H9 (cell line): ENCODE results near the gene PIMREG. TPM values are rescaled to one million over a fixed set of nuclear protein-coding genes. Genes with fewer than 3 reads are reported as not detected.

ENCODE experiments used
- DNase-seq: peaks from one replicate; pipeline ENCODE4 v3.0.0-alpha.2; 2017
- H2AFZ ChIP-seq: one replicate; pipeline ENCODE4 v1.6.1; 2013; ENCODE audit warnings: mild to moderate bottlenecking, low read length, control low read depth, moderate library complexity
- H2AK5ac ChIP-seq: 2 replicates; pipeline ENCODE4 v1.6.1; 2013; ENCODE audit warnings: low read length, control low read depth, mixed read lengths; ENCODE audit not compliant: insufficient read length
- H2BK120ac ChIP-seq: one replicate; pipeline ENCODE4 v1.6.1; 2013; ENCODE audit warnings: low read depth, mild to moderate bottlenecking, low read length, control low read depth, inconsistent platforms; ENCODE audit not compliant: poor library complexity, severe bottlenecking
- H2BK12ac ChIP-seq: 2 replicates; pipeline ENCODE4 v1.6.1; 2013; ENCODE audit warnings: low read length, control low read depth, mixed read lengths, low read depth; ENCODE audit not compliant: insufficient read length
- H2BK15ac ChIP-seq: 2 replicates; pipeline ENCODE4 v1.6.1; 2013; ENCODE audit warnings: low read depth, low read length, control low read depth
- H2BK20ac ChIP-seq: one replicate; pipeline ENCODE4 v1.6.1; 2013; ENCODE audit warnings: low read depth, mild to moderate bottlenecking, low read length, control low read depth, inconsistent platforms; ENCODE audit not compliant: poor library complexity, severe bottlenecking
- H2BK5ac ChIP-seq: 2 replicates; pipeline ENCODE4 v1.6.1; 2013; ENCODE audit warnings: low read length, control low read depth, mixed read lengths; ENCODE audit not compliant: insufficient read length
- H3K14ac ChIP-seq: 2 replicates; pipeline ENCODE4 v1.6.1; 2013; ENCODE audit warnings: low read length, control low read depth; ENCODE audit not compliant: insufficient read depth
- H3K18ac ChIP-seq: 2 replicates; pipeline ENCODE4 v1.6.1; 2013; ENCODE audit warnings: low read depth, mild to moderate bottlenecking, mixed read lengths, low read length, control low read depth; ENCODE audit not compliant: insufficient read length
- H3K23ac ChIP-seq: 2 replicates; pipeline ENCODE4 v1.6.1; 2013; ENCODE audit warnings: low read length, control low read depth, mixed read lengths, low read depth; ENCODE audit not compliant: insufficient read length
- H3K23me2 ChIP-seq: 2 replicates; pipeline ENCODE4 v1.6.1; 2013; ENCODE audit warnings: low read depth, mild to moderate bottlenecking, mixed read lengths, low read length, control low read depth; ENCODE audit not compliant: insufficient read length, poor library complexity, severe bottlenecking
- H3K27ac ChIP-seq: 2 replicates; pipeline ENCODE4 v1.5.1; 2013; ENCODE audit warnings: low read length, control low read depth, mixed read lengths, low read depth; ENCODE audit not compliant: insufficient read length
- H3K27me3 ChIP-seq: 2 replicates; pipeline ENCODE4 v1.6.1; 2013; ENCODE audit warnings: low read length, control low read depth, inconsistent platforms; ENCODE audit not compliant: insufficient read depth
- H3K4ac ChIP-seq: 2 replicates; pipeline ENCODE4 v1.6.1; 2013; ENCODE audit warnings: low read depth, mild to moderate bottlenecking, control low read depth, inconsistent platforms, low read length, moderate library complexity
- H3K4me1 ChIP-seq: 2 replicates; pipeline ENCODE4 v1.6.1; 2013; ENCODE audit warnings: low read length, control low read depth, inconsistent platforms; ENCODE audit not compliant: insufficient read depth
- H3K4me2 ChIP-seq: 2 replicates; pipeline ENCODE4 v1.6.1; 2013; ENCODE audit warnings: low read length, control low read depth, mixed read lengths; ENCODE audit not compliant: insufficient read length, insufficient read depth
- H3K56ac ChIP-seq: 2 replicates; pipeline ENCODE4 v1.6.1; 2013; ENCODE audit warnings: low read depth, mild to moderate bottlenecking, mixed read lengths, low read length, control low read depth; ENCODE audit not compliant: insufficient read length
- H3K79me1 ChIP-seq: 2 replicates; pipeline ENCODE4 v1.6.1; 2013; ENCODE audit warnings: low read depth, mild to moderate bottlenecking, moderate library complexity, low read length, control low read depth, inconsistent platforms; ENCODE audit not compliant: insufficient read depth, poor library complexity, severe bottlenecking
- H3K79me2 ChIP-seq: 2 replicates; pipeline ENCODE4 v1.6.1; 2013; ENCODE audit warnings: low read length, control low read depth, inconsistent platforms; ENCODE audit not compliant: insufficient read depth
- H3K9ac ChIP-seq: 2 replicates; pipeline ENCODE4 v1.6.1; 2013; ENCODE audit warnings: low read length, control low read depth, mixed read lengths; ENCODE audit not compliant: insufficient read length; ENCODE audit errors: extremely low read depth
- H3K9me3 ChIP-seq: one replicate; pipeline ENCODE4 v1.6.1; 2013; ENCODE audit warnings: low read depth, low read length, inconsistent platforms; ENCODE audit not compliant: control insufficient read depth
- H3T11ph ChIP-seq: one replicate; pipeline ENCODE4 v1.6.1; 2013; ENCODE audit warnings: mild to moderate bottlenecking, low read length, control low read depth, inconsistent platforms
- H4K20me1 ChIP-seq: one replicate; pipeline ENCODE4 v1.6.1; 2013; ENCODE audit not compliant: control insufficient read depth, insufficient read length, insufficient read depth
- H4K5ac ChIP-seq: 2 replicates; pipeline ENCODE4 v1.6.1; 2013; ENCODE audit warnings: low read depth, mild to moderate bottlenecking, mixed read lengths, low read length, control low read depth; ENCODE audit not compliant: insufficient read length
- H4K8ac ChIP-seq: replicated peaks from 2 replicates; pipeline ENCODE4 v1.6.1; 2013; ENCODE audit warnings: low read length, control low read depth, mixed read lengths, low read depth; ENCODE audit not compliant: insufficient read length
- H4K91ac ChIP-seq: 2 replicates; pipeline ENCODE4 v1.6.1; 2013; ENCODE audit warnings: low read depth, mild to moderate bottlenecking, moderate library complexity, mixed read lengths, low read length, control low read depth; ENCODE audit not compliant: insufficient read length
- H3K27ac Mint-ChIP-seq, 3 experiments: 2 replicates in 2 of 3; 3 replicates in 1 of 3; pipeline ENCODE4 v1.8.0; 2020 to 2021; ENCODE audit warnings: mixed read lengths in 3 of 3, mild to moderate bottlenecking in 1 of 3, moderate library complexity in 1 of 3
- H3K27me3 Mint-ChIP-seq: 2 replicates; pipeline ENCODE4 v1.8.0; 2021; ENCODE audit warnings: low read depth, mild to moderate bottlenecking, moderate library complexity, mixed read lengths
- H3K36me3 Mint-ChIP-seq, 3 experiments: 2 replicates in 2 of 3; 3 replicates in 1 of 3; pipeline ENCODE4 v1.8.0; 2020 to 2021; ENCODE audit warnings: low read depth in 3 of 3, mixed read lengths in 3 of 3; ENCODE audit not compliant: insufficient read depth in 1 of 3
- H3K4me1 Mint-ChIP-seq, 2 experiments: 2 replicates each; pipeline ENCODE4 v1.8.0; 2020; ENCODE audit warnings: mixed read lengths in 2 of 2
- H3K4me3 Mint-ChIP-seq, 2 experiments: 2 replicates in 1 of 2; 3 replicates in 1 of 2; pipeline ENCODE4 v1.8.0; 2020 to 2021; ENCODE audit warnings: mild to moderate bottlenecking in 2 of 2, mixed read lengths in 2 of 2, moderate library complexity in 1 of 2
- H3K9me3 Mint-ChIP-seq, 2 experiments: 2 replicates in 1 of 2; 3 replicates in 1 of 2; pipeline ENCODE4 v1.8.0; 2020; ENCODE audit warnings: mild to moderate bottlenecking in 2 of 2, mixed read lengths in 2 of 2, moderate library complexity in 1 of 2
- CTCF ChIP-seq: fragments of 200-600 bp; sonication (generic); conservative IDR thresholded peaks from 3 replicates; pipeline ENCODE4 v1.8.0; 2021; ENCODE audit warnings: antibody characterized with exemption, mild to moderate bottlenecking
- WGBS: extraction: QIAGEN DNeasy Blood & Tissue Kit; methylation state at CpG from one replicate; pipeline ENCODE4 v1.1.7; 2013; ENCODE audit warnings: missing lambda C conversion rate, low lambda C conversion rate, mixed read lengths; ENCODE audit not compliant: insufficient read length; ENCODE audit errors: extremely low coverage; 5-methylcytosine and 5-hydroxymethylcytosine counted together
- total RNA-seq: library from RNA; stranded (reverse); gene quantifications from 2 replicates; pipeline ENCODE4 v1.2.1, GENCODE V29; 2021

Gene PIMREG
- total RNA-seq, 1 experiment from 2014 or later, result 91.6 TPM

- Mint-ChIP-seq H3K36me3 (no peaks in the 10 kb centered on the region; a peak in 2 of 7 replicates), H3K4me1 (peaks cover 23 to 43% of the 10 kb centered on the region in 2 experiments), H3K4me3 (no peak overlapping the region), H3K9me3 (peaks cover 0 to 3% of the 10 kb centered on the region in 2 experiments; a peak in 2 of 5 replicates), H3K27ac (no peak overlapping the region; a peak in 1 of 7 replicates), H3K27me3 (peaks cover 3% of the 10 kb centered on the region)
- Histone ChIP-seq H3K9me3 (no peaks in the 10 kb centered on the region), H3T11ph (no peak overlapping the region), H3K18ac (peak overlapping the region; percentile 3), H2AK5ac (no peak overlapping the region), H3K23ac (no peak overlapping the region), H2BK120ac (no peak overlapping the region), H3K27ac (no peak overlapping the region), H3K4ac (no peak overlapping the region), H3K79me2 (no peaks in the 10 kb centered on the region), H3K27me3 (no peaks in the 10 kb centered on the region; the same call in 1 of the 2 replicates), H3K4me1 (peaks cover 8% of the 10 kb centered on the region; the same call in 1 of the 2 replicates), H3K56ac (no peak overlapping the region), H3K4me2 (no peak overlapping the region), H4K5ac (no peak overlapping the region), H3K23me2 (no peaks in the 10 kb centered on the region), H4K91ac (no peak overlapping the region), H2BK5ac (no peak overlapping the region), H4K20me1 (no peaks in the 10 kb centered on the region), H2BK20ac (no peak overlapping the region), H3K14ac (no peak overlapping the region; the same call in 1 of the 2 replicates), H3K79me1 (no peaks in the 10 kb centered on the region), H2BK12ac (no peak overlapping the region), H2AFZ (no peak overlapping the region), H3K9ac (no peak overlapping the region), H2BK15ac (no peak overlapping the region), H4K8ac (no peak overlapping the region)
- no peak for DNase-seq
- no peak for TF ChIP-seq CTCF
- no CpG with 5 or more reads among the region's 24 CpGs for WGBS
Observed at GRCh38 chr17:6463616-6464445, 19.6 kb downstream of the PIMREG start.
